Stomach (tissue), 4 donors: ENCODE results near the gene RTKN.

Experiments used
- CTCF ChIP-seq, 7 experiments: fragments of 450-650 bp in 4 of 7; fragments of 200-600 bp in 3 of 7; sonication (generic) in 3 of 7; IDR thresholded peaks; one replicate each; pipeline ENCODE4 v1.5.1; 2016 to 2019; ENCODE audit warnings: antibody characterized with exemption in 7 of 7, control low read depth in 2 of 7, mild to moderate bottlenecking in 1 of 7
- POLR2A ChIP-seq, 4 donors: fragments of 450-650 bp; IDR thresholded peaks; one replicate each; pipeline ENCODE4 v1.6.1; 2016; ENCODE audit warnings: antibody characterized with exemption in 4 of 4, control low read depth in 2 of 4, mild to moderate bottlenecking in 1 of 4, moderate library complexity in 1 of 4

- TF ChIP-seq CTCF (IDR thresholded peaks at IDR 0.05) = no peak
- TF ChIP-seq POLR2A (IDR thresholded peaks at IDR 0.05) = no peak
Observed at GRCh38 chr2:74448771-74449170, 7.0 kb upstream of the RTKN start.
